ENCODE results near the gene TINAG.
A peak's percentile ranks its signal among the peaks of the same experiment; 100 is the strongest.

The TINAG gene

DNA sequence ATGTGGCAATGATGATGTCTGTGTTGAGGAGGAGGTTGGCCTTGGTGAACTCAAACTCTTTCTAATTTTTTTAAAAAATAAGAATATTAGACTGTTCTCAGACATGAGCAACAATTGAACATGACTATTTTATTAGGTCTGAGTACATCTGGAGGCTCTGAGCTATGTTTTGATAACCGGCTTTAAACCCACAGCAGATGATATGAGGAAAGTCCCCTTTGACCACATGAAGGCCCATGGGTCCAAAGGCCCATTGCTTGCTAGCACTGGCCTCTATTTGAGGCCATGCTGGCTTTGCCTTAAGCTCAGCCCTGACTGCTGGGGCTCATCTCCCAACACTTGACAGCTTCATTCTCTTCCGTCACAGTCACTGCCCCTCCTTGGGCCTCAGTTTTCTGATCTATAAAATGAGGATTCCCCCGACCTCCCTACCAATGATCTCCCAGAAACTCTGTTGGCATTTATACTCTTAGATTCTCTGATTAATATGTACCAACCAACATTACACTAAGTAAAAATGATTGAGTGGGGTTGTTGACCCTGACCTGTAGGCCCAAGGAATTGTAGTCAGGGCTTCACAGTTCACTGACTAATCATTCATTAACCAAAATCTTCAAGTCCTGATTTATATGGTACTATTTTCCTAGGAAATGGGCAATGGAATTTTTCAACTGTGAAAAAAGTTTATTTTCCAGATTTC is 23.9 kb upstream of the TINAG start:
- Histone ChIP-seq H3K4me3 (ENCODE audit: low read depth, low read length) (no peak overlapping the region), H3K27ac (peak overlapping the region; percentile 4), H3K27me3 (replicated peaks) (no peaks in the 10 kb centered on the region), H3K36me3 (replicated peaks) (no peaks in the 10 kb centered on the region)
- no peak for TF ChIP-seq CTCF (IDR thresholded peaks at IDR 0.05; ENCODE audit: low read depth, low read length, missing control alignments)
- in situ Hi-C loops (cut with HindIII; ENCODE audit: low pct_ligation_motif_present, low sequenced_read_pairs): no loop called here
- DNase-seq: peak; percentile 43

DNA sequence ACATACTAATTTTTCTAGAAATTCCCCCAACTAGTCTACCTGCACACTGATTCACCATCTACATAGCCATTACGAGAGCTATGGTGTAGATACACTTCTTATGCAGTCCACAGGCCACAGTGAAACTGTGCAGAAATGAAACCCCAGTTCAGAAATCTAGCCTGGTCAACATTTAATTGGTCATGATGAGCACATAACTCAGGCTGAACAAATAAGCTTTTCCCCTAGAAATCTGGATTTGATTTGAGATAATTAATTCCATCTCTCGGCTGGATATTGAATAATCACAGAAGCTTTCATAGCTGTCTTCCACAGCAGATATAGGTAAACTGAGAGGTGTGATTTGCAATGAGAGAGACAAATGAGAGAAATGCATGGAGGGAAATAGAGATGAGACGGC is 22.6 kb upstream of the TINAG start:
- Histone ChIP-seq H3K4me3 (ENCODE audit: low read depth, low read length) (no peak overlapping the region), H3K36me3 (replicated peaks) (no peaks in the 10 kb centered on the region), H3K27ac (no peak overlapping the region), H3K27me3 (replicated peaks) (no peaks in the 10 kb centered on the region)
- in situ Hi-C loops (cut with HindIII; ENCODE audit: low pct_ligation_motif_present, low sequenced_read_pairs): no loop called here
- TF ChIP-seq CTCF (IDR thresholded peaks at IDR 0.05; ENCODE audit: low read depth, low read length, missing control alignments): no peak
- DNase-seq: no peak

GRCh38 chr6:54286141-54286540 is 22.1 kb upstream of the TINAG start:
- in situ Hi-C loops (cut with HindIII; ENCODE audit: low pct_ligation_motif_present, low sequenced_read_pairs): no loop called here
- no peak overlapping the region for H3K27ac ChIP-seq
- no peak for TF ChIP-seq CTCF (IDR thresholded peaks at IDR 0.05; ENCODE audit: low read depth, low read length, missing control alignments)

GRCh38 chr6:54288474-54288873 is 19.8 kb upstream of the TINAG start:
- H3K4me3 ChIP-seq (ENCODE audit: low read depth, low read length): no peak overlapping the region
- no peak for TF ChIP-seq CTCF (IDR thresholded peaks at IDR 0.05; ENCODE audit: low read depth, low read length, missing control alignments)
- in situ Hi-C loops (cut with HindIII; ENCODE audit: low pct_ligation_motif_present, low sequenced_read_pairs): no loop called here

More at GRCh38 chr6:54286141-54286540, 22.1 kb upstream of the TINAG start:
- no peak for DNase-seq
- Histone ChIP-seq H3K4me3 (ENCODE audit: low read depth, low read length) (no peak overlapping the region), H3K27me3 (replicated peaks) (no peaks in the 10 kb centered on the region), H3K36me3 (replicated peaks) (no peaks in the 10 kb centered on the region)

GRCh38 chr6:54289426-54289825 is 18.8 kb upstream of the TINAG start:
- TF ChIP-seq CTCF (IDR thresholded peaks at IDR 0.05; ENCODE audit: low read depth, low read length, missing control alignments): no peak
- no peak overlapping the region for H3K27ac ChIP-seq
- no peaks in the 10 kb centered on the region for H3K27me3 ChIP-seq (replicated peaks)
- in situ Hi-C loops (cut with HindIII; ENCODE audit: low pct_ligation_motif_present, low sequenced_read_pairs): no loop called here
- H3K36me3 ChIP-seq (replicated peaks): no peaks in the 10 kb centered on the region
- H3K4me3 ChIP-seq (ENCODE audit: low read depth, low read length): no peak overlapping the region
- DNase-seq: no peak

More at GRCh38 chr6:54288474-54288873, 19.8 kb upstream of the TINAG start:
- Histone ChIP-seq H3K27me3 (replicated peaks) (no peaks in the 10 kb centered on the region), H3K36me3 (replicated peaks) (no peaks in the 10 kb centered on the region), H3K27ac (no peak overlapping the region)
- DNase-seq: peak; percentile 31

- H3K27me3 ChIP-seq (replicated peaks): no peaks in the 10 kb centered on the region
- H3K4me3 ChIP-seq (ENCODE audit: low read depth, low read length): no peak overlapping the region
- no peak for TF ChIP-seq CTCF (IDR thresholded peaks at IDR 0.05; ENCODE audit: low read depth, low read length, missing control alignments)
- H3K27ac ChIP-seq: peak overlapping the region; percentile 54
- DNase-seq: peak; percentile 56
- in situ Hi-C loops (cut with HindIII; ENCODE audit: low pct_ligation_motif_present, low sequenced_read_pairs): no loop called here
- H3K36me3 ChIP-seq (replicated peaks): no peaks in the 10 kb centered on the region
These were observed 17.1 kb upstream of the TINAG start for GRCh38 chr6:54291146-54291545.

Data from brain microvascular endothelial cell (primary cell).